Gastroesophageal sphincter (tissue), 3 donors: ENCODE measurements around the gene MTERF2.

Source experiments
- CTCF ChIP-seq, 4 experiments: fragments of 200-600 bp in 2 of 4; fragments of 450-650 bp in 2 of 4; sonication (generic) in 1 of 4; IDR thresholded peaks; one replicate each; pipeline ENCODE4 v1.5.1; 2017 to 2019; ENCODE audit warnings: antibody characterized with exemption in 4 of 4, mild to moderate bottlenecking in 2 of 4, moderate library complexity in 2 of 4
- POLR2A ChIP-seq, 2 donors: fragments of 450-650 bp; IDR thresholded peaks; one replicate each; pipeline ENCODE4 v1.6.1; 2017; ENCODE audit warnings: antibody characterized with exemption in 2 of 2, mild to moderate bottlenecking in 2 of 2, moderate library complexity in 1 of 2
- POLR2AphosphoS5 ChIP-seq: sonication (generic); formaldehyde crosslinking; IDR thresholded peaks from one replicate; pipeline ENCODE4 v1.6.1; 2017; ENCODE audit warnings: antibody characterized with exemption

GRCh38 chr12:107027636-107028053, 40.7 kb upstream of the MTERF2 start:
- TF ChIP-seq CTCF (IDR thresholded peaks at IDR 0.05) (no peak), POLR2A (IDR thresholded peaks at IDR 0.05) (no peak), POLR2AphosphoS5 (peak; percentile 71)
